HG03135 (cell line): Measurements from ENCODE around the gene FHIT.

Experiments
- ATAC-seq: cut with Tn5 transposase; IDR thresholded peaks from one replicate; pipeline ENCODE4 v1.9.1; 2021; ENCODE audit warnings: mild to moderate bottlenecking, moderate library complexity; ENCODE audit not compliant: unreplicated experiment

Gene FHIT

DNA sequence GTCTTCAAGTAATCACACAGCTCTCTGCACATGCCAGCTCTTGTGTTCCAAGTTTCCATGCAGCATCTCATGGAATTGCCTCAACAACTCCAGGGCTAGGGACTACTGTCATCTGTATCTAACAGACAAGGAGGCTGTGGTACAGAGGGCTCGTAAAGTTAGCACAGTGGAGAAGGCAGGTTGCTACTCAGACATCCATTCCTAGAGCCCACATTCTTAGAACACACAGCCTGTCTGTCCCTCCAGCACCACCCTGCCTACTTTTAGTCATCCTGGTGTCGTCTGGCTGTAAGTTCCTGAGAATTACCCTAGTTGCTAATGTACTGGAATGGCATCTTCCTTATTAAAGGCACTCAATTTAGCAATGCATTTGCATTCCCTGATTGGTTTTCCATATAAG, 862.5 kb downstream of the FHIT start:
- no peak for ATAC-seq

DNA sequence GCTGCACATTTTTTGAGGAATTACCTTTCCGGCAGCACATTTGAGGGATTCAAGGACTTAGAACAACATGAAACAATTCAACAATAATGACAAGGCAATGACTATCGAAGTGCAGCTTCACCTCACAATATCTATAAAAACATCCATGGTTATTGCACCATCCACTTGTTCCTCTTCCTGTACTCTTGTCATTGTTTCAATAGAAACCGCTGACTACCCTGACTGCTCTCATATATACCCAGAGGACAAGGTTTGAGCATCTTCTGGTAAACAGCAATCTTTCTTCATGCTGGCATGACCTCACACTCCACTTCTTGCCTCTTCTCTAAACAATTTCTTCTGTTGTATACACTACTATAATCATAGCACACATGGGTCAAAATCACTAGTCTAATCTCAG, 864.9 kb downstream of the FHIT start:
- ATAC-seq: no peak

DNA sequence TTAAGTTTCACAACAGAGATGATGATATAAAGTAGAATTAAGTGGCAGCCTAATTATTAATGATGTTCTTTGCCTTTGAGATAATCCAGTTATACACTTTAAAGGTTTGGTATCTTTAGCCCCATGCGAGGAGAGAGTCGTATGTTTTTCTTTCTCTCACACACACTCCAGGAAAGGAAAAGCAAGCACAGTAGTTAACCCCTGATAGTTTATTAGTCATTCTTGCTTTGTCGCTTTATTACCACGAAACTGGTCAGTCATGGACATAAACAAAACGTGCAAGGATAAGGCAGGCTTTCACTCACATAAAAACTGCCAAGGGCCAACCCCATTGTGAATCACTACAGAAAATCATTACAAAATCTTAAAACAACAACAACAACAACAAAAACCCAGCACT, 866.9 kb downstream of the FHIT start:
- ATAC-seq: no peak

DNA sequence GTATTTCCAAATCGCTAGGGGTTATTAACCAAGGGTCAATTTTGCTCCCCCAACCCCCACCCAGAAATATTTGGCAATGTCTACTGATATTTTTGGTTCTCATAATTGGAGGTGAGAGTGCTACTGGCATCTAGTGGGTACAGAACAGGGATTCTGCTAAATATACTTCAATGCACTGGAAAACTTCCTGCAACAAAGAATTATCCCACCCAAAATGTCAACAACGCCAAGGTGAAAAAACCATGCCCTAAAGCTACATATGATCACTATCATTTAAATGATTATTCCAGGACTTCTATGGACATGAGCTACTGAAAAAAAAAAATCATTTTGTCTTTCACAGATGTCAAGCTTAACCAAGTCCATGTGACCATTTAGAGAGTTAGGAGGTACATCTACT, 867.9 kb downstream of the FHIT start:
- ATAC-seq: no peak

DNA sequence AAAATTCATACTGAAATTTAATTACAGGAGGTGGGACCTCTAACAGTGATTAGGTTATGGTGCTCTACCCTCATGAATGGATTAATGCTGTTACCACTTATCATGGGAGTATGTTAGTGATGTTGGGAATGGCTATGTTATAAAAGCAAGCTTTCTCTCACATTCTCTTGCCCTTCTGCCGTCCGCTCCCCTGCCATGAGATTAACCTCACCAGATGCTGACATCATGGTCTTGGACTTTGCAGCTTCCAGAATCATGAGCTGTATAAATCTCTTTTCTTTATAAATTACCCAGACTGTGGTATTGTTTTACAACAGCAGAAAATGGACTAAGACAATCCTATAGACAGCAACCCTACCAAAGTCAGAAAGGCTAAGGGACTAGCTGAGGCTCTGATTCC, 884.8 kb downstream of the FHIT start:
- no peak for ATAC-seq

DNA sequence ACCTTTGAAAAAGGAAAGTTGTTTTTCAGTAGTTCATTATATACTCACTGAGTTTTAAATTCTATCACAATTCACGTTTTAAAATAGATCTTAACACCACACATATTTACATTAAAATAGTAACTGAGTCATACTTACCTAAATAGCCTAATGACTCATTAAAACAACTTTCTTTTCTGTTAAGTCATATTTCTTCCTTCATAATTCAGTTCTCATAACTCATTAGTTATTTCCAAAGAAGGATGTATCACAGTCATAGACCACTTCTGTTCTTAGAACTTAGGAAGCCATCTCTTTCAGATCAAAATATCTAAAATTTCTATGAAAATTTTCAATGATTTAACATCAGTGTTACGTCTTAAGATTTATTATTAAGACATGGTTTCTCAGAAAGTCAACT, 885.9 kb downstream of the FHIT start:
- ATAC-seq: no peak

DNA sequence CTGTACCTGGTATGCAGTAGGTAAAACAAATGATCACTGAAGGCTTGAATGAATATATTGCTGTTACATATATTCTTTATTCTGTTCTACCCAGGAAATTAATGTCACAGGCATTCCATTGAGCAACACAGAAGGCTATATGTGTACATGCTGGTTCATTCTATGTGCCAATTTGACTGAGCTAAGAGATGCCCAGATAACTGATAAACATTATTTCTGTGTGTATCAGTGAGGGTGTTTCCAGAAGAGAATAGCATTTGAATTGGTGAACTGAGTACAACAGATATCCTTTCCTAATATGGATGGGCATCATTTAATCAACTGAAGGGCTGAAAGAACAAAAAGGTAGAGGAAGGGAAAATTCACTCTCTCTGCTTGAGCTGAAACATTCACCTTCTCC, 886.8 kb downstream of the FHIT start:
- no peak for ATAC-seq

DNA sequence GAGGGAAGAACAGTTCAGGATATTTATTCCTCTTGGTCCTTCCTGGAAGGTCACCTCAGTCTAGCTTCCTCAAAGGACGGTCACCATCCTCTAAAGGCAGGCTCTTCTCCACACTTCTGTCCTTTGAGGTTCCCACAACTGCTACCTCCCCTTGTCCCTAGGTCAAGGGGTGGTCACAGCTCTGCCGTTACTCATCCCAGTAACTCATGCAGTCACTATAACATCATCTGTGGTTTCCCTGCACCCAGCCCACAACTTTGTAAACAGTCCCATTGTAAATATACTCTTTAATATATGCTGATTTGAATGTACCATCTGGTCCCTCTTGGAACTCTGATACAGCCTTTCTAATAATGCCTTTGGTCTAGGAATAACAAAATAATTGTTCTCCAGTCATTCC, 887.4 kb downstream of the FHIT start:
- ATAC-seq: no peak

DNA sequence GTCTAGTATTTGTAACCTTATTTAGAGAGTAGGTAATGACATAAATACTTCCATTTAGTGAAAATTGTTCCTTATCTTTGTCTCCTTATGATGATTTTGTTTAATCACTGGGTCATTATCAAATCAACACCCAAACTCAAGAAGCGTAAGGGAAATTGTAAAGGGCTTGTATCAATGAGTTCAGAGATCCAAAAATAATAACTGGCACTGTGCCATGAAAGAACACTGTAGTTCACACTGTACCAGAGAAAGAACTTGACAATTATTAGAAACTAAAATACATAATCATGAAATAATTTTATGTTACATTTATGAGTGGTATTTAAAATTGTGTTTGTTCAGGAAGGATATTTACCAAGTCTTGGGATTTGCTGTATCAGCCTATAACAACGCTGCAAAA, 895.4 kb downstream of the FHIT start:
- no peak for ATAC-seq

DNA sequence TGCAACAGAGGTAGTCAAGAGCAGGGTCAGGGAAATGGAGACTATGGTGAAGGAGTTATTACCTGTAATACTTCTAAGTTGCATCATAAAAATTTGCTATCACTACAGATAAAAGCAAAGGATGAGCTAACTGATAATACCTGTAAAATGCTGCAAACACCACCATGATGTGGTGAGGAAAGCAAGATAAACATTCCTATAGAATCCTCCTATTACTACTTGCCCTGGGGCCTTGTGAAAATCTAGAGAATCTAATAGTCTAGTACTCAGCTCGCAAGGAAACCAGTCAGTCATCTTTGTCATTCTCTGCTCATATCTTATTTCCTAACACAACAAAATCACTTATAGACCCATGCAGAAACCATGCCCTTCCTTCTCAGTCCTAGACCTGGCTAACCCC, 899.8 kb downstream of the FHIT start:
- ATAC-seq: no peak

DNA sequence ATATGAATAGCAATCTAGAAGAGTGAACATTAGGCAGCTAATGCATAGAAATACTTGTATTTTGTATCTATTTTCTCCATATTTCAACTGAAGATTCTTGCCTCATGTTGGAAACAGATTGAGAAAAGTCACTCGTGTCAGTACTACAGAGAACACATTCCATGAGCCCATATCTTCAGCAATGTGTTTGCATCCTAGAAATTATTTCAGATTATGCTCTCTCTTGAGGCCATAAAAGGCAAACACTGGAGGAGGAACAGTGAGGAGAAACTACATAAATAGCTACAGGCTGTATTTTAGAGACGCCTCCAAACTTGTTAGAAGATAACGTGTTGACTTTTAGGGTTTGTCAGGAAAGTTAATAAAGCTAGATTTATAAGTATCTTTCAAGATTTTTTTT, 906.9 kb downstream of the FHIT start:
- ATAC-seq: no peak

DNA sequence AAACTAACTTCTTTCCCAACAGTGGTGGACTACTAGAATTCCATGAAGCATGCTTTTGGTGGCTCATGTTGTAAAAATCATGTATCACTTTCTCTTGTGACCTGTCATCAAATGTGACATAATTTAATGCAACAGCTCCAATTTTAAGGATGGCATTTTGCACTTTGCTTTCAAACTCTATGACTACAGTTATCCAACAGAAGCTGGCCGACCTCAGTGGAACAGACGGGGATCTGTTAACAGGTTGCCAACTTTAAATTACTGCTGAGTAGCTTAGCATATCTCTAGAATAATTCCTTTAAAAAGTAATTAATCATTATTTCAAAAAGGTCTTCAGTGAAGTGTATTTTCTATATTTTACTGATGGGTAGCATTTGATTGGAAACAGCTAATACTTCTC, 907.4 kb downstream of the FHIT start:
- no peak for ATAC-seq

DNA sequence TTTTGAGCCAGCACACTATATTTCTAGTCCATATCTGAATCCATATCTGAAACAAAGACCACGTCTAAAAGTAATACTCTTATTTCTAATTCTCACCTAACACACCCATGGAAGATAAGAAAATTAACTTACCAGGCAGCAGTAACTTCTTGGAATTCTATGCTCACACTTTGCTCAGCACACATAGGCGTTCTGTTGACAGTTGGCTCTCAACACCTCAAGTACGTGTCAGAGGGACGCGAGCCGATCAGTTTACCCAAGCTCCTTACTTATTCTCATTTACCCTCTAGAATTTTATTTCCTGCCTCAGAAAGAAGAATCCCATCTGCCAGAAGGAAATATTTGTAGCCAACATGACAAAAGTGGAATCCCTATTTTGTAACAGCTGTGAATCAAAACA, 911.9 kb downstream of the FHIT start:
- no peak for ATAC-seq

DNA sequence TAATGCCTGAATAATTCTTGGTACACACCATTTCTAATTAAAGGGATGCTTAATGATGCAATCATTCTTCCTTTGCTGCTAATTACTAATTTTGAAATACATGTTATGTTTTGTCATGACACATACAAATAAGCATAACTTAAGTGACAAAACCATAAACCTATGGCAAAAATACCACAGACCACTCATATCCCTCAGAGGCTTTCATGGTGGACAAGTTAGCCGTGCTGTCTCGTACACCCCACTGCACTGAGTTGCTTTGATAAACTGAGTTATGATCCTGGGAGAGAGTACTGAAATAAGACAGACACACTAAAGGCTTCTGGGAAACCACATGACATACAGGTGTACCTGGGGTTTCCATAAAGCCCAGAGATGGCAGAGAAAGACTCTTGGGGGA, 913.8 kb downstream of the FHIT start:
- ATAC-seq: no peak

DNA sequence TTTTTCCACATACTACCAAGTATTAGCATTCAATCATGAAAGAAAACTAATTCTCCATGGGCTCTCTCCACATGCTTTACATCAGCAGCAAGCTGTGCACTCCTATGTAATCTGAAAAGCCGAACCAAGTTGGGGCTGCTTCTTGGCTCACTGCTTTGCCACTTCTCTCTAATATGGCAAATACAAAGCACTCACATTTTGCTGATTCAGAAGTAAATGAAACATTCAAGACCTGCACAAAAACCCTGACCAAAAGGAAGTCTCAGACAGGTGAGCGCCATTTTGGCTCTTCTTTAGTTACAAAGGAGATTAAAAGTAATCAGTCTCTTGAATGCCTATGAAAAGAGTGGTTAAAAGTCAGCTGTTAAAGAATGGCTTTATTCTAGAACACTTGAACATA, 915.2 kb downstream of the FHIT start:
- no peak for ATAC-seq

DNA sequence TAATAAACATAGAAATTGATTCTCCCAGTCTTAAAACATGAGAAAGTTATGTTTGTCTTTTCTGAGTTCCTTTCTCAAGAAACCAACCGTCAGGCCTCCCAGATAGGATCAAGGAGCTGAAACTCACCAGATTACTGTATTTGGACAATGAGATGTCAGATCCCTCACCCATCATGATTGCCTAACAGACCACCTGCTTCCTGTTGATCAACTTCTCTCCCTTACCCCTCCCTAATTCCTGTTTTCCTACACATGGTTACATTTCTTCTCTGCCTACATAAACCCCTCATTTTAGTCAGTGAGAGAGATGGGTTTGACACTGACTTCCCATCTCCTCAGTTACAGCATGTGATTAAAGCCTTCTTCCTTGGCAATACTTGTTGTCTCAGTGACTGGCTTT, 917.5 kb downstream of the FHIT start:
- no peak for ATAC-seq

DNA sequence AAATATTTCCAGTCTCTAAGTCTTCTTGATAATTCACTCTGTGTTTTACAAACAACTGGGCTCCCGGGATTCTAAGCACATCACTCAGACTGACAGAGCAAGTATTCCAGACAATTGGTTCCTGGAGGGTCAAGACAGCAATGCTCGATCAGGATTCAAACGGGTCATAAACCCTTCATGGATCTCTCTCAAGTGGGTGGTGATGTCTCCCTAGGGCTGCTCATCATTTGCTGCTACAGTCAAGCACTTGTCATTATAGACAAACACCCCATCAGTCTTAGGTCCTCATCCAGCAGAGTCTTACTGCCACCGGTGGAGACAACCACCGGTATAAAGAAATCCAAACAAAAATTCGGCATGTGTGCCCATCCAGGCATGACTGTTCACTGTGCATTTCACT, 921.1 kb downstream of the FHIT start:
- no peak for ATAC-seq

DNA sequence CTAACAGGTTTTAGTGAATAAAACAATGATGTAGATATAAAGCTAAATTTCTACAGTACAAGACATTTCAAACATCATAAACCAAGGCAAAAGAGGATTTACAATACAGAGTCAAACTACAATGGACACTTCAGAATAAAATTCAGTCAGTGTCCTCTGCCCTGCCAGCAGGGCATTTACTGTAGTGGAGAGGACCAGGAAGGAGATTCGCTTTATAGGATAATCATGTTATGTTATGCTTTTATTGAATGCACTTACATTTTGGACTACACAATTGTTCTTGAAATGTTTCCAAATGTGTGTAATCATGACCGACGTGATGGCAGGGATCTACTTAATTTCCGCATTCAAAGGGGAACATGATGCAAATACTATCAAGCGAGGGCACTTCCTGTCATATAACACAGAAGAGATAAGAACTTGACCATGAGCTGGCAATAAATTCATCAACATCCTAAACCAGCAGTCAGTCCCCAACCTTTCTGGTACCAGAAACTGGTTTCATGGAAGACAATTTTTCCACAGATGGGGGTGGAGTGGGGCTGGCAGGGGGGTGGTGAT, 925.6 kb downstream of the FHIT start:
- no peak for ATAC-seq

DNA sequence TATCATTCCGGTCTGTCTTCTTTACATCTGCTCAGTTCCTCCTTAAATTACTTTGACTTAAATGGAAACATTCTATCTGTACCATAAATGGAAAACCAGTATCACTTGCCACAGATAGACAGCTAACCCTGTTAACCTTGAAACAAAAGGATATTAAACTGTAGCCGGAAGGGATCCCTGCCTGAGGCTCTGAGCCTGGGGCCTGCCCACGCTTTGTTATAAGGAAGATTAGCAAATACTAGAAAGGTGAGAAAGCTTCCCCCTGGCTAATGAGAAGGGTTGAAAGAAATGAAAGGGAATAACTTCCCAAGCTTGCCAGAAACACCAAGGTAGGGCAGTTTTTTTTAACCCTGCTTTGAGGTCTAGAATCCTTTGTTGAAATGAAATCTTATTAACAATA, 927.6 kb downstream of the FHIT start:
- ATAC-seq: no peak

DNA sequence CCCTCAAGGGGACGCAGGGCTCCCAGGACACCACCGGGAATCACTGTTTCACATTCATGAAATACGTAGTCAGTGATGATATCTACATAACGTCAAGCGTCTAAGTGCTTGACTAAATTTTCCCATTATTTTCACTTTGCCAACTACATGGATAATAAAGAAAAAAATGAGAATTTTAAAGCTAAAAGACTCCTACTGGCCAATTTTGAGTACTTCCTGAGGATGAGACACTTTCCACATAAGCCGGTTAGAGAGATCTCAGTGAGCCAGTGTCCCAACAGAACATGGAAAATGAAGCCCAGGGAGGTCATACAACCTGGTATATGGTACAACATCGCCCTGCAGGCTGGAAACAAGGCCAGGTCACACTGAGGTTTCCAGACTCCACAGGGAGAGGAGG, 928.1 kb downstream of the FHIT start:
- ATAC-seq: no peak

DNA sequence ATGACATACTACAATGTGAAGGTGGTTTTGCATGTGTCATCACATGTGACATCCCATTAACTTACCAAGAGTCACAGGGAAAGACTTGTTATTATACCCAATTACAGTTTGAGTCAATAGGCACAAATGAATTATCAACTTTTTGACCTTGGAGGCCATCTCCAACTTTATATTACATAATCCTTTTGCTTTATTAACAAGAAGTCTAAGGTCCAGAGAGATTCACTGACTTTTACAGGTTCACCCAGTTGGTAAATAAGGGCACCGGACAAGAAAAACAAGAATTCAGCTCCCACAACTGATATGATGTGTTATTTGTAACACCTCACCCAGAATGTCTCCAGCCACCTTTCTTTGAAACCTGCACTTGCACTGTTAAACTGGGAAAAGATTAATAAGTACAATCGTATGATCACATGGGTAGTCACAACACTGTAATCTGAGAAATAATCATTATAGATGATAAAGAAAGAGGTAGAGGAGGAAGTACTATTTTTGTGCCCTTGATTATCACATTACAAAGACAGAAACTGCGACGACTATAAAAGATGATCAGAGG, 928.9 kb downstream of the FHIT start:
- ATAC-seq: no peak

DNA sequence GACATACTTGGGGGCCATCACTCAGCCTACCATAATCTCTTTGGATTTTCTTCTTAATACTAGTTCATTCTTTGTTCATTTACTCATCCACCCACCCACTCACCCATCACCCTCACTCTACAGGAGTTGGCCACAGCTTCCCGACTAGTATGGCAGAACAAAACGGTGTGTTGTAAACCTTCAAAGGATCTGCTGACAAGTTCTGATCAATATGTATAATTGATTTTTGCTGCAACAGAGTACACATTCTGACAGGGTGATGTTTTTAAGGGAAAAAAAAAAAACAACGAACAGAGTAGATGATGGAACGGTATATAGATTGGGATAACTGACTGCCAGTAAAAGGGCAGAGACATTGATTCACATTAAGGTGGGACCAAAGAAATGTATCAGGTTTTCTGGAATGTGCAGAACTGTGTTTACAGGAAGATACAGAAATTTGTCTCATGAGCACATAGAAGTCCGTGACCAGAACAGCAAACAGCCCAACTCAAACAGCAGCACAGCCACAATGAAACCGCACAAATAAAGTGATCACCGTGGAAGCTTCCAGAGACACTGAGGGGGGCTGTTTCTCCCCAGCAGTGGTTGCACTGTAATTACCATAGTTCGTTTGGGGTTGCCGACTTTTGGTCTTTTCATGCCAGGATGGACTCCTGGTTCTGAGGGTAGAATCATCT, 931.9 kb downstream of the FHIT start:
- ATAC-seq: no peak
